K562 (cell line): ENCODE data around the gene CRIP1. TPM values are rescaled to one million over a fixed set of nuclear protein-coding genes. Genes with fewer than 3 reads are reported as not detected.

Source experiments
- ATAC-seq: fragments of 200-7000 bp; cut with Tn5 transposase; 3 replicates; pipeline ENCODE4 v1.9.1; 2020; ENCODE audit warnings: moderate library complexity
- BruUV-seq: library from RNA; stranded (reverse); fragments of 400-500 nt; replicated peaks from 2 replicates; lab custom pipeline; 2021; lab: Mats Ljungman, UMichigan
- CTCF ChIA-PET: fragments of 300-600 bp; formaldehyde crosslinking; extraction: SDS; loops from one replicate; lab custom pipeline; 2021; ENCODE audit warnings: low intra/inter-chr PET ratio; lab: Yijun Ruan, JAX
- POLR2A ChIA-PET: fragments of 300-600, 350-650 bp; sonication (Branson Sonifier 250); formaldehyde crosslinking; extraction: SDS; loops from one replicate; lab custom pipeline; 2021; ENCODE audit warnings: antibody characterized with exemption, inconsistent platforms; lab: Yijun Ruan, JAX
- DNase-seq, 4 experiments: peaks; one replicate each; pipeline versions ENCODE4 v3.0.0 to v3.0.0-alpha.2; 2011 to 2018; ENCODE audit warnings: low spot score in 3 of 4, mixed read lengths in 3 of 4; ENCODE audit errors: extremely low read depth in 1 of 4
- FAIRE-seq: peaks from 2 replicates; lab custom pipeline; 2011; peaks lifted over from hg19 to GRCh38; lab: Jason Lieb, UNC
- H2AFZ ChIP-seq: 2 replicates; pipeline ENCODE4 v1.6.0; 2011; ENCODE audit warnings: low read depth, low read length, control low read depth, inconsistent platforms
- H3K27ac ChIP-seq: fragments of 200-600 bp; 3 replicates; pipeline ENCODE4 v1.8.0; 2011; ENCODE audit warnings: low read depth, mild to moderate bottlenecking, control low read depth, inconsistent platforms, low read length, moderate library complexity, mixed read lengths; ENCODE audit errors: extremely low read depth
- H3K27me3 ChIP-seq, 2 experiments: fragments of 300-600 bp in 1 of 2; 2 replicates in 1 of 2; 3 replicates in 1 of 2; pipeline versions ENCODE4 v1.6.0 to v1.8.0; 2011; ENCODE audit warnings: inconsistent platforms in 2 of 2, low read length in 2 of 2, mild to moderate bottlenecking in 1 of 2, mixed read lengths in 1 of 2, moderate library complexity in 1 of 2; ENCODE audit not compliant: control insufficient read depth in 2 of 2, insufficient read depth in 2 of 2
- H3K36me3 ChIP-seq: fragments of 300-600 bp; 3 replicates; pipeline ENCODE4 v1.8.0; 2011; ENCODE audit warnings: mild to moderate bottlenecking, low read length, inconsistent platforms; ENCODE audit not compliant: control insufficient read depth, insufficient read depth
- H3K4me1 ChIP-seq, 2 experiments: fragments of 200-600 bp in 1 of 2; replicated peaks in 1 of 2; 2 replicates in 1 of 2; 3 replicates in 1 of 2; pipeline versions ENCODE4 v1.5.1 to v1.8.0; 2011; ENCODE audit warnings: inconsistent platforms in 2 of 2, low read length in 2 of 2, mild to moderate bottlenecking in 1 of 2, mixed read lengths in 1 of 2, moderate library complexity in 1 of 2; ENCODE audit not compliant: control insufficient read depth in 2 of 2, insufficient read depth in 2 of 2
- H3K4me2 ChIP-seq: 2 replicates; pipeline ENCODE4 v1.6.1; 2011; ENCODE audit warnings: low read length, control low read depth, inconsistent platforms, mixed read lengths; ENCODE audit not compliant: insufficient read depth
- H3K4me3 ChIP-seq: fragments of 200-600 bp; sonication (generic), shearing (Covaris generic); 2 replicates; pipeline ENCODE4 v1.5.1; 2016; ENCODE audit warnings: control low read depth, inconsistent platforms
- H3K79me2 ChIP-seq: fragments of 200-600 bp; 3 replicates; pipeline ENCODE4 v1.8.0; 2011; ENCODE audit warnings: low read length, inconsistent platforms; ENCODE audit not compliant: control insufficient read depth, insufficient read depth
- H3K9ac ChIP-seq, 2 experiments: 2 replicates each; pipeline versions ENCODE4 v1.6.0 to v1.6.1; 2011; ENCODE audit warnings: low read depth in 2 of 2, low read length in 2 of 2, control low read depth in 1 of 2, inconsistent platforms in 1 of 2, mild to moderate bottlenecking in 1 of 2, mixed read lengths in 1 of 2; ENCODE audit not compliant: insufficient read depth in 1 of 2
- H3K9me1 ChIP-seq: one replicate; pipeline ENCODE4 v1.6.0; 2011; ENCODE audit warnings: inconsistent platforms, mild to moderate bottlenecking, low read length, moderate library complexity; ENCODE audit not compliant: control insufficient read depth, insufficient read depth
- H3K9me3 ChIP-seq: replicated peaks from 2 replicates; pipeline ENCODE4 v1.5.1; 2011; ENCODE audit warnings: low read depth, low read length, inconsistent platforms; ENCODE audit not compliant: control insufficient read depth, insufficient read depth
- H4K20me1 ChIP-seq: replicated peaks from 2 replicates; pipeline ENCODE4 v1.6.1; 2011; ENCODE audit warnings: low read length, inconsistent platforms, mixed read lengths; ENCODE audit not compliant: control insufficient read depth, insufficient read depth
- NFIC ChIP-seq: fragments of 450-650 bp; IDR thresholded peaks from 2 replicates; pipeline ENCODE4 v1.6.1; 2017; ENCODE audit warnings: mild to moderate bottlenecking, inconsistent platforms
- RAD21 ChIP-seq, 2 experiments: fragments of 250-450 bp in 1 of 2; fragments of 450-650 bp in 1 of 2; sonication (Bioruptor Pico) in 1 of 2; formaldehyde crosslinking in 1 of 2; IDR thresholded peaks in 1 of 2; conservative IDR thresholded peaks in 1 of 2; 2 replicates each; pipeline versions ENCODE4 v1.4.0 to v1.8.0; 2020 to 2022; ENCODE audit warnings: mild to moderate bottlenecking in 2 of 2, moderate library complexity in 1 of 2
- SMC3 ChIP-seq: conservative IDR thresholded peaks from 2 replicates; pipeline ENCODE4 v1.6.1; 2011; ENCODE audit warnings: low read depth, low read length, improper control_type of control experiment; ENCODE audit not compliant: insufficient read depth
- YY1 ChIP-seq, 3 experiments: IDR thresholded peaks; 2 replicates each; pipeline ENCODE4 v1.6.1; 2011; ENCODE audit warnings: low read length in 2 of 3, mild to moderate bottlenecking in 2 of 3, moderate library complexity in 2 of 3, borderline replicate concordance in 1 of 3, control low read depth in 1 of 3, low read depth in 1 of 3; ENCODE audit not compliant: insufficient read depth in 3 of 3, insufficient replicate concordance in 2 of 3, control insufficient read depth in 1 of 3, insufficient read length in 1 of 3; ENCODE audit errors: extremely low read depth in 1 of 3
- WGBS: fragments of 100-300 bp; shearing (Covaris generic); methylation state at CpG from one replicate; pipeline ENCODE4 v1.1.6; 2016; ENCODE audit warnings: low coverage, mixed read lengths; ENCODE audit not compliant: insufficient coverage; ENCODE audit errors: missing lambda C conversion rate; 5-methylcytosine and 5-hydroxymethylcytosine counted together
- in situ Hi-C: fragments of 300-500 bp; cut with MboI; formaldehyde crosslinking; loops from 4 replicates; pipeline ENCODE4 v1.15.0; 2018; ENCODE audit warnings: inconsistent platforms, mixed read lengths
- intact Hi-C: fragments of 100-400 bp; cut with micrococcal nuclease; formaldehyde crosslinking; loops from 2 replicates; pipeline ENCODE4 v1.14.2; 2022
- polyA plus RNA-seq, 8 experiments: library from polyadenylated mRNA; depleted of rRNA in 4 of 8; stranded (reverse) in 5 of 8; unstranded in 3 of 8; fragments of >200 nt; fragmentation: Nextera tagmentation in 2 of 8; fragmentation: Illumina TruSeq in 1 of 8; extraction: Ambion mirVana in 2 of 8; extraction: Trizol in 1 of 8; gene quantifications; 2 replicates each; pipeline versions ENCODE4 v1.2.1 to v1.2.3, GENCODE V29; 2011 to 2014; ENCODE audit warnings: inconsistent platforms in 1 of 8, missing spikeins in 1 of 8
- total RNA-seq, 7 experiments: library from RNA; depleted of rRNA in 6 of 7; stranded (reverse); fragments of >200 nt in 6 of 7; fragmentation: Illumina TruSeq in 2 of 7; extraction: Trizol in 2 of 7; gene quantifications; 2 replicates each; pipeline versions ENCODE4 v1.2.1 to v1.2.3, GENCODE V29; 2011 to 2021; ENCODE audit warnings: low replicate concordance in 1 of 7
- TF ChIP-seq, protein P1 (sequence below), 3 experiments: IDR thresholded peaks in 2 of 3; conservative IDR thresholded peaks in 1 of 3; 2 replicates each; pipeline ENCODE4 v1.5.1; 2011 to 2012; ENCODE audit warnings: low read length in 3 of 3, mild to moderate bottlenecking in 3 of 3, control low read depth in 2 of 3, improper control_type of control experiment in 1 of 3, inconsistent platforms in 1 of 3, low read depth in 1 of 3, mixed read lengths in 1 of 3, moderate library complexity in 1 of 3; ENCODE audit not compliant: insufficient read depth in 2 of 3
- TF ChIP-seq, protein P2 (sequence below): fragments of 250-450 bp; sonication (Bioruptor Pico); IDR thresholded peaks from 2 replicates; pipeline ENCODE4 v1.8.0; 2022; ENCODE audit warnings: moderate library complexity, mild to moderate bottlenecking, inconsistent platforms
- TF ChIP-seq, protein P3 (sequence below): IDR thresholded peaks from 2 replicates; pipeline ENCODE4 v1.6.1; 2011; ENCODE audit warnings: borderline replicate concordance, low read depth, mild to moderate bottlenecking, moderate library complexity, low read length; ENCODE audit not compliant: insufficient read depth, poor library complexity, severe bottlenecking

Gene CRIP1
- total and polyA plus RNA-seq, 9 of the 15 experiments (the other 6 are each of a cell fraction or from before 2014, with no cell fraction given), result 0.11 to 0.58 (median 0.14) TPM; not detected in 6

DNA sequence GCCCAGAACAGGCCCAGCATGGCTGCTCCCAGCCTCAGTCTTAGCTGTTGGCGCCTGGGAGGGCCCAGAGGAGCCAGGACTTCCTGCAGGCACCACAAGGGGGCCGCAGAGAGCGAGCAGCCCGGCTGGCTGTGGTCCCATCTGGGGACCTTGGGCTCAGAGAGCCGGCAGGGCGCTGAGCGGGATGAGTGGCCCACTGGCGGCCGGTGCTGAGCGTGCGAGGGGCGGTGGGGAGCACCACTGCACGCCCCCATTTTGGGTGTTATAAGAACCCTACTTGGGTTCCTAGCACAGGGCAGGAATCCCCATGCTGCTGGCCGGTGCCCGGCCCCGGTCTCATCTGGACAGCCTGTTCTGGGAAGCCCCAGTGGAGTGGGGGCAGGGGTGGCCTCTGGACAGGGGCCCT, 38.0 kb upstream of the CRIP1 start:
- ChIA-PET POLR2A (interaction anchor here (0.6 to 0.7 kb wide), 2 partner anchors 16 to 21 kb away, joined by 3 to 7 read pairs; no protein-coding TSS in a partner anchor), CTCF (interaction anchor here (1.4 kb wide), 1 partner anchor 80 kb away, joined by 4 read pairs; no protein-coding TSS in a partner anchor)
- Histone ChIP-seq H3K9me3 (no peaks in the 10 kb centered on the region), H3K27ac (no peak overlapping the region), H3K4me3 (no peak overlapping the region), H3K27me3 (no peaks in the 10 kb centered on the region), H2AFZ (no peak overlapping the region), H3K4me2 (no peak overlapping the region), H3K36me3 (peaks cover 52% of the 10 kb centered on the region; the same call in 1 of the 3 replicates), H3K9ac (peak overlapping the region in 1 of 2 experiments; percentile 52; a peak in 1 of 4 replicates), H3K9me1 (no peaks in the 10 kb centered on the region), H3K4me1 (peaks cover 0 to 48% of the 10 kb centered on the region in 2 experiments; a peak in 2 of 5 replicates), H3K79me2 (0 out of 3 replicates have a peak, but pooled peaks cover 5% of the 10 kb centered on the region), H4K20me1 (no peaks in the 10 kb centered on the region)
- ATAC-seq, result peak; percentile 99
- 55% methylated on average over 7 of the region's 16 CpGs for WGBS
- peak; percentile 66 to 73 (median 72) for DNase-seq
- in situ Hi-C loops, result no loop called here
- no peak for FAIRE-seq
- BruUV-seq, result no TSS peak
- intact Hi-C loops, result loop anchor here (5.0 kb wide), 1 partner anchor 39 kb away; the partner anchor contains the start of gene CRIP1
- TF ChIP-seq RAD21 (CRISPR knock-in tag; conservative IDR thresholded peaks at IDR 0.05 in 1 of 2, IDR thresholded peaks at IDR 0.05 in 1 of 2), result peak; percentile 36 to 59; a peak in 3 of 4 replicates
- TF ChIP-seq, protein P1, sequence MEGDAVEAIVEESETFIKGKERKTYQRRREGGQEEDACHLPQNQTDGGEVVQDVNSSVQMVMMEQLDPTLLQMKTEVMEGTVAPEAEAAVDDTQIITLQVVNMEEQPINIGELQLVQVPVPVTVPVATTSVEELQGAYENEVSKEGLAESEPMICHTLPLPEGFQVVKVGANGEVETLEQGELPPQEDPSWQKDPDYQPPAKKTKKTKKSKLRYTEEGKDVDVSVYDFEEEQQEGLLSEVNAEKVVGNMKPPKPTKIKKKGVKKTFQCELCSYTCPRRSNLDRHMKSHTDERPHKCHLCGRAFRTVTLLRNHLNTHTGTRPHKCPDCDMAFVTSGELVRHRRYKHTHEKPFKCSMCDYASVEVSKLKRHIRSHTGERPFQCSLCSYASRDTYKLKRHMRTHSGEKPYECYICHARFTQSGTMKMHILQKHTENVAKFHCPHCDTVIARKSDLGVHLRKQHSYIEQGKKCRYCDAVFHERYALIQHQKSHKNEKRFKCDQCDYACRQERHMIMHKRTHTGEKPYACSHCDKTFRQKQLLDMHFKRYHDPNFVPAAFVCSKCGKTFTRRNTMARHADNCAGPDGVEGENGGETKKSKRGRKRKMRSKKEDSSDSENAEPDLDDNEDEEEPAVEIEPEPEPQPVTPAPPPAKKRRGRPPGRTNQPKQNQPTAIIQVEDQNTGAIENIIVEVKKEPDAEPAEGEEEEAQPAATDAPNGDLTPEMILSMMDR (IDR thresholded peaks at IDR 0.05 in 2 of 3, conservative IDR thresholded peaks at IDR 0.05 in 1 of 3; ENCODE audit: insufficient read depth in 2 of 3, low read depth in 1 of 3, low read length in 3 of 3), result peak; percentile 66 to 82 (median 67)
- TF ChIP-seq, protein P2, sequence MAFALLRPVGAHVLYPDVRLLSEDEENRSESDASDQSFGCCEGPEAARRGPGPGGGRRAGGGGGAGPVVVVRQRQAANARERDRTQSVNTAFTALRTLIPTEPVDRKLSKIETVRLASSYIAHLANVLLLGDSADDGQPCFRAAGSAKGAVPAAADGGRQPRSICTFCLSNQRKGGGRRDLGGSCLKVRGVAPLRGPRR, result no peak
- peak in 1 of 3 experiments; percentile 38 for TF ChIP-seq YY1 (IDR thresholded peaks at IDR 0.05; ENCODE audit: borderline replicate concordance in 1 of 3, control insufficient read depth in 1 of 3, extremely low read depth in 1 of 3, insufficient read depth in 3 of 3, insufficient read length in 1 of 3, insufficient replicate concordance in 2 of 3, low read depth in 1 of 3, low read length in 2 of 3)
- TF ChIP-seq, protein P3, sequence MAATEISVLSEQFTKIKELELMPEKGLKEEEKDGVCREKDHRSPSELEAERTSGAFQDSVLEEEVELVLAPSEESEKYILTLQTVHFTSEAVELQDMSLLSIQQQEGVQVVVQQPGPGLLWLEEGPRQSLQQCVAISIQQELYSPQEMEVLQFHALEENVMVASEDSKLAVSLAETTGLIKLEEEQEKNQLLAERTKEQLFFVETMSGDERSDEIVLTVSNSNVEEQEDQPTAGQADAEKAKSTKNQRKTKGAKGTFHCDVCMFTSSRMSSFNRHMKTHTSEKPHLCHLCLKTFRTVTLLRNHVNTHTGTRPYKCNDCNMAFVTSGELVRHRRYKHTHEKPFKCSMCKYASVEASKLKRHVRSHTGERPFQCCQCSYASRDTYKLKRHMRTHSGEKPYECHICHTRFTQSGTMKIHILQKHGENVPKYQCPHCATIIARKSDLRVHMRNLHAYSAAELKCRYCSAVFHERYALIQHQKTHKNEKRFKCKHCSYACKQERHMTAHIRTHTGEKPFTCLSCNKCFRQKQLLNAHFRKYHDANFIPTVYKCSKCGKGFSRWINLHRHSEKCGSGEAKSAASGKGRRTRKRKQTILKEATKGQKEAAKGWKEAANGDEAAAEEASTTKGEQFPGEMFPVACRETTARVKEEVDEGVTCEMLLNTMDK, result peak; percentile 45
- TF ChIP-seq NFIC, result peak; percentile 34; the same call in 1 of the 2 replicates
- TF ChIP-seq SMC3, result 0 out of 2 replicates have a peak, but pooled peaks have one; percentile 43
